ENCODE data around the gene CDC20.

DNA sequence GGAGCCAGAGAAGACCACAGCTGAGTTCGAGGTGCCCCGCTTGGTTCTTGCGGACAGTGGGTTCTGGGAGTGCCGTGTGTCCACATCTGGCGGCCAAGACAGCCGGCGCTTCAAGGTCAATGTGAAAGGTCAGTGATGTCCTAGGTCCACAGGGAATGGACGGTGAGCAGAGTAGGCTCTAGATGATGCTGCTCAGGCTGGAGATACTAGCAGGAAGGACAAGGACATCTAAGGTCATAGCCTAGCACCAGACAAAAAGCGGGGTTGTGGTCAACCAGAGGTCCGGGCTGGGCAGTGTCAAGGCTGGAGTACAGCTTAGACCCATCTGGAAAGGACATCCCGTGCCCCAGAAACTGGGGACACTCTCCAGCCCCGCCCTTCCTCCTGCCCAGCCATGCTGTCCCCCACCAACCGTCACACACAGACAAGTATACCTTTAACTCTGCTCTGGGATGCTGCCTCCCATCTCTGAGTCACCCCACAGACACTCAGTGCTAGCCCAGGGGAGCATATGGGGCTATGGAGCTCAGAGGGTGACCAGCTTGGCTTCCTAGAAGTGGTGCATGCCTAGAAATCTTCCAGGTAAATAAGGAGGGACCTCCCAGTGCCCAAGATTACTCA is 49.3 kb upstream of the CDC20 start:
- TF ChIP-seq, protein P1, sequence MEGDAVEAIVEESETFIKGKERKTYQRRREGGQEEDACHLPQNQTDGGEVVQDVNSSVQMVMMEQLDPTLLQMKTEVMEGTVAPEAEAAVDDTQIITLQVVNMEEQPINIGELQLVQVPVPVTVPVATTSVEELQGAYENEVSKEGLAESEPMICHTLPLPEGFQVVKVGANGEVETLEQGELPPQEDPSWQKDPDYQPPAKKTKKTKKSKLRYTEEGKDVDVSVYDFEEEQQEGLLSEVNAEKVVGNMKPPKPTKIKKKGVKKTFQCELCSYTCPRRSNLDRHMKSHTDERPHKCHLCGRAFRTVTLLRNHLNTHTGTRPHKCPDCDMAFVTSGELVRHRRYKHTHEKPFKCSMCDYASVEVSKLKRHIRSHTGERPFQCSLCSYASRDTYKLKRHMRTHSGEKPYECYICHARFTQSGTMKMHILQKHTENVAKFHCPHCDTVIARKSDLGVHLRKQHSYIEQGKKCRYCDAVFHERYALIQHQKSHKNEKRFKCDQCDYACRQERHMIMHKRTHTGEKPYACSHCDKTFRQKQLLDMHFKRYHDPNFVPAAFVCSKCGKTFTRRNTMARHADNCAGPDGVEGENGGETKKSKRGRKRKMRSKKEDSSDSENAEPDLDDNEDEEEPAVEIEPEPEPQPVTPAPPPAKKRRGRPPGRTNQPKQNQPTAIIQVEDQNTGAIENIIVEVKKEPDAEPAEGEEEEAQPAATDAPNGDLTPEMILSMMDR (IDR thresholded peaks at IDR 0.05; ENCODE audit: low read length): no peak
- no peak for TF ChIP-seq EZH2 (IDR thresholded peaks at IDR 0.05; ENCODE audit: borderline replicate concordance, low read length)

Data from OCI-LY1 (cell line).